NCI-H2029 (cell line): Measurements from ENCODE around the gene CDC23.
"Not testable (repeated sequence)": the region's sequence is repeated elsewhere in the genome, so short reads cannot be mapped to it uniquely, and the experiment has no call there.

Experiments used
- DNase-seq: peaks from one replicate; lab custom pipeline; 2025; lab: John Stamatoyannopoulos, UW

Gene CDC23, protein sequence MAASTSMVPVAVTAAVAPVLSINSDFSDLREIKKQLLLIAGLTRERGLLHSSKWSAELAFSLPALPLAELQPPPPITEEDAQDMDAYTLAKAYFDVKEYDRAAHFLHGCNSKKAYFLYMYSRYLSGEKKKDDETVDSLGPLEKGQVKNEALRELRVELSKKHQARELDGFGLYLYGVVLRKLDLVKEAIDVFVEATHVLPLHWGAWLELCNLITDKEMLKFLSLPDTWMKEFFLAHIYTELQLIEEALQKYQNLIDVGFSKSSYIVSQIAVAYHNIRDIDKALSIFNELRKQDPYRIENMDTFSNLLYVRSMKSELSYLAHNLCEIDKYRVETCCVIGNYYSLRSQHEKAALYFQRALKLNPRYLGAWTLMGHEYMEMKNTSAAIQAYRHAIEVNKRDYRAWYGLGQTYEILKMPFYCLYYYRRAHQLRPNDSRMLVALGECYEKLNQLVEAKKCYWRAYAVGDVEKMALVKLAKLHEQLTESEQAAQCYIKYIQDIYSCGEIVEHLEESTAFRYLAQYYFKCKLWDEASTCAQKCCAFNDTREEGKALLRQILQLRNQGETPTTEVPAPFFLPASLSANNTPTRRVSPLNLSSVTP

DNA sequence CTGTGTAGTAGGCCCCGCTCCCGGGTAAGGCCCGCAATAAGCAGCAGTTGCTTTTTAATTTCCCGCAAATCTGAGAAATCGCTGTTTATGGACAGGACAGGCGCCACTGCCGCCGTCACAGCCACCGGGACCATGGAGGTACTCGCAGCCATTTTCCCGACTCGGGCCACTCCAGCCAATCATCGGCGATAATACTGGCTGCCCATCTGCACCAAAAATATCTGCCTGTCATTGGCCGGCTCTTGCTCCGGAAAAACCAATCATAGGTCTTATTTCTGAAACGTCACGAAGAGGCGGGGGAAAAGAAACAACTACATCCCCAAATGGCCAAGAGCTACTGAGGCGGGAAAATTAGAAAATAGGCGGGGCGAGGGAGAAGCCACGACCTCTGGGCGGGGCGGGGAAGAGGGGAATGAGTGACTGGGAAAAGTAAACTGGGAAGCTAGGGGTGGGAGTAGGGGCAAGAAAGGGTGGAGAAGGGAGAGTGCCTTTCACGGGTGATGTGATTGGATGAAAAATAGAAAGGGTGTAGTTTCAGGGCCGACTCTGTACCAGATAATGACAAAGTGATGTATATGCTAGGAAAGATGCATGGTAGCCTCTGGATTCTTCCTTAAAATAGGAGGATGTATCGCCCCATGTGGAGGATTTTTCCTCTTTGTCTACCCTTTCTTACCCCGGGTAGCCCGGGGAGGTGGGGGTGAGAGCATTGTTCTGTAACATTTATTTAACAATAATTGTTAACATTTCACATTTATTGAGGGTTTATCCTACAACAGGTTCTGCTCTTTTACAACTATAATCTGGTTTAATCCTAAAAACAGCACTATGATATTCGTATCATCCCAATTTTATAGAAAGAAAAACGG is at the start of gene CDC23:
CDC23 (minus strand) TSS at position 163 of the 869 bp plus-strand sequence; CDS start at position 152, 11 bp downstream.
- DNase-seq, result peak; percentile 99

DNA sequence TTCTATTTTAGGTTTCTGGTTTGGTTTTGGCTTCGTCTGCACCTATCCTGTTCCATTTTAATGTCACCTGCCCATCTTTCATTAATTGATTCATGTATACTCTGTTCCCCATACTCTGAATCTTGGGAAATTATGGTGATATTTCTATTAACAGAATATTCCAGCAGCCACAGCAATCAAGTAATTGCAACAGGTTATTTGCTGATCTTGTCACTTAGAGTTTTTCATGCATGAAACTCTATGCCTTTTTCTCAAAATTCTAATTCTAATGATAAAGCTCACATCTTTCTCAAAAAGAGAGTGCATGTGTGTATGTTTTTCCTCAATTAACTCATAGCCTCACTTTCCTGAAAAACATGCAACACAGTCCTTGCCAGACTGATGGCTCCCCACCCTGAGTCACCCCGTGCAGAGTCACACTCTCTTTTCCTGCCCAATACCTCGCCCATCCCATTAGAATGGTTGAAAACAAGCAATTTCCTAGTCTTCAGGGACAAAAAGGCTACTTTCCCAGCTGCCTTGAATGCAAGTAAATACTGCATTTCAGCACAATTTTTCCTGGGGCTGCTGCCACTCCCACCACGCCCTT is 45.7 kb upstream of the CDC23 start:
- DNase-seq, result no peak

- no peak for DNase-seq
These were observed 44.5 kb upstream of the CDC23 start for GRCh38 chr5:138257583-138257982.

- DNase-seq, result no peak
These were observed 39.8 kb upstream of the CDC23 start for GRCh38 chr5:138252944-138253343.

DNA sequence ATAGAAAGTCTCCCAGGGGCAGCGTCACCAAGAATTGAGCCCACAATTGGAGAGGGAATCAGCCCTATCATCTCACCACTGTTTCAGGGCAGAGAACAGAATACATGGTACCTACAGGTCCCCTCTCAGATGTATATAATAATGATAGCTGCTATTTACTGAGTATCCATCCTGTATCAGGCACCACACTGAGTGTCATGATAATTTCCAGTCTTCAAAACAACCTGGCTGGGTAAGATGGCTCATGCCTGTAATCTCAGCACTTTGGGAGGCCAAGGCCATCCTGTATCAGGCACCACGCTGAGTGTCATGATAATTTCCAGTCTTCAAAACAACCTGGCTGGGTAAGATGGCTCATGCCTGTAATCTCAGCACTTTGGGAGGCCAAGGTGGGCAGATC is 34.7 kb upstream of the CDC23 start:
- DNase-seq, result not testable (repeated sequence)

- DNase-seq, result no peak
These were observed 33.7 kb upstream of the CDC23 start for GRCh38 chr5:138246822-138247221.

DNA sequence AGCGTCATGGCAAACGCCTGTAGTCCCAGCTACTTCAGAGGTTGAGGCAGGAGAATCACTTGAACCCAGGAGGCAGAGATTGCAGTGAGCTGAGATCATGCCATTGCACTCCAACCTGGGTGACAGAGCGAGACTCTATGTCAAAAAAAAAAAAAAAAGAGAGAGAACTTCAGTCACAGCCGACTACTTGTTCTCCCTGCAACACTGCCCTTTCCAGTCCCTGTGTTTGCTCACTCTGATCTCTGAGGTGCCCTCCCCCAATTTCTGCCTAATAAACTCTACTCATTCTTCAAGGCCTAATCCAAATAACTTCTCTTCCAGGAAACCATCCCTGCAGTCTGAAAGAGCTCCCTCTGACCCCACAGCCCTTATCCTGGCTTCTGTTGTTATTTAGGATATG is 33.2 kb upstream of the CDC23 start:
- no peak for DNase-seq

DNA sequence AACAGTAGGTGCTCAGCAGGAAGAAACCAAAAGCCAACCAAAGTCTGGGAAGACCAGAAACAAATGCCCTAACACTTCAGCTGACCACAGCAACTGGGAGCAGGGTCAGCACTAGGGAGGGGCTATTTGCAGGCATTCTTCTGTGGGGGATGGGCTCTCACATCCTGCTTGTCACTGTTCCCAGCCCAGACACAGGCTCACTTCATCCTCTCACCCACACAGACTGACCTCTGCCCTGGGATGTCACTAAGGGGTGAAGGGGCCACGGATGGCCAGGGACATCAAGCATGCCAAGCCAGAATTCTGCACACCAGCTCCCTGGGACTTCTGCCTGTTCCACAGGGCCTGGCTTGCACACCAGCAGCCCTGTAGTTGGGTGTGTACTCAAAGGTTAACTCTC is 32.6 kb upstream of the CDC23 start:
- DNase-seq, result no peak

DNA sequence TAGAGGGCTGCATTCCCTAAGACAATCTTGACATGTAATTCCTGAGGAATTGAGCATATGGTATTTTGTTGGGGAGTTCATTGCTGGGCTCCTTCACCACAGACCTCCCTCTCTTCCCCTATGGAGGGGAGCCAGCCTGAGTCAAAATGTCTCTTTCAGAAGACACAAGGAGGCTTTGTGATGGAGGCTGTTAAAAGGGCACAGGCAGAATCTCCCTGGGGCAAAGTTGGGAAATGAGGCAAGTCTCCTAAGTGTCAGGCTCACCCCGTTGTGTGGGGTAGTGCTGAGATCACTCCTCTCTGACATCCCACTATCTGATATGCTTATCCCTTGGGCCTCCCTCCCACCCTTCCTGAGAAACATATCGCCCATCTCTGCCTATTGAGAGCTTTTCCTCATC is 30.7 kb upstream of the CDC23 start:
- DNase-seq, result no peak

- no peak for DNase-seq
These were observed 28.8 kb upstream of the CDC23 start for GRCh38 chr5:138241688-138242571.

- no peak for DNase-seq
These were observed 27.7 kb upstream of the CDC23 start for GRCh38 chr5:138240650-138241385.

GRCh38 chr5:138238034-138238433 is 24.9 kb upstream of the CDC23 start:
- no peak for DNase-seq

GRCh38 chr5:138234651-138235050 is 21.5 kb upstream of the CDC23 start:
- no peak for DNase-seq

DNA sequence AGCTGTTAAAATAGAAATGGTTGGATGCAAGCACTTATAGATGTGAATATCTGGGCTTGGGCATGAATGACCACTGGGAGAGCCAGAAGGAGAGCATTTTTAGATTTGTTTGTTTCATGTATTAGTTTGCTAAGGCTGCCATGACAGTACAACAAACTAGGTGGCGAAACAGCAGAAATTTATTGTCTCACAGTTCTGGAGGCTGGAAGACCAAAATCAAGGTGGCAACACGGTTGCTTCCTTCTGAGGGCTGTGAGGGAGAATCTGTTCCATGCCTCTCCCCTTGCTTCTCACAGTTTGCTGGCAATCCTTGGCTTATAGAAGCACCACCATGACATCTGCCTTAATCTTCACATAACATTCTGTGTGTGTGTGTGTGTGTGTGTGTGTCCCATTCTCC is 20.2 kb upstream of the CDC23 start:
- DNase-seq, result no peak

- peak; percentile 34 for DNase-seq
These were observed 18.0 kb upstream of the CDC23 start for GRCh38 chr5:138230981-138231589.

DNA sequence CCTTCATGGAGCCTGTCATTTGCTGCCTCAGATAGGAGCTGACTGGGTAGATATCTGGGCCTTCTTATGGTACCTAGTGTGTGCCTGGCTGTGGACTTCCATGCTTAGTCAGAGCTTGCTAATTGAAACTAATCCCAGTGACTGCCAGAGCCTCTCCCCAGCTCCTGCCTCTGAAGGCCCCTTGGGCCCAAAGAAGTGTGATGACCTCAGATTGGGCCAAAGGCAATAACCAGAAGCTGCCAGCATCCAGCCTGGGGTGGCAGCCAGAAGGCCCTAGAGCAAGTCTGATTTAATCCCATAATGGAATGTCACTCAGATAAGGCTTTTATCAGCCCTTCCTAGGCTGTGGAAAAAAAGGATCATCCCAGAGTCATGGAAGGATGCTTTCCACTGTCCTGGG is 17.1 kb upstream of the CDC23 start:
- no peak for DNase-seq

GRCh38 chr5:138229387-138229786 is 16.3 kb upstream of the CDC23 start:
- no peak for DNase-seq

DNA sequence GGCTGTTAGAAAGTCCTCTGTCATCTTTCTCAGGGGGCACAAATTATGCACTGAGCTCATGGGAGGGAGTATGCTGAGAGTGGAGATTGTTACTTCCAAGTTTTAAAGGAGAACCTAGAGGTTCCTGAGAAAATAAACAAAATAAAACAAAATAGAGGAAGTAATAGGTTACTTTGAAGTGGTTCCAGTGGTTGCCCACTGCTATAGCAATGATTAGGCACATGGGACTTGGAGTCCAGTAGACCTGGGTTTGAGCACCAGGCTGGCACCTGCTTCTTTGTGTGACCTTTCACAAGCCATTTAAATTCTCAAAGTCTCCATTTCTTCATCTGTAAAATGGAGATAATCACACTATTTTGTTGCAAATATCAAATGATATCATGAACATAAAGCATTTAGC is 13.8 kb upstream of the CDC23 start:
- DNase-seq, result no peak

- DNase-seq, result no peak
These were observed 11.6 kb upstream of the CDC23 start for GRCh38 chr5:138224712-138225111.

- DNase-seq, result no peak
These were observed 10.4 kb upstream of the CDC23 start for GRCh38 chr5:138223532-138223931.
